OCI-LY7 (cell line): ENCODE measurements around the gene IL10RB.

Experiments
- EZH2phosphoT487 ChIP-seq: fragments of 200-600 bp; sonication (generic); IDR thresholded peaks from 2 replicates; pipeline ENCODE4 v1.6.1; 2018; ENCODE audit warnings: low read depth, borderline replicate concordance, mild to moderate bottlenecking, mixed run types, antibody characterized with exemption, low read length, moderate library complexity, mixed read lengths
- TF ChIP-seq, protein P1 (sequence below): fragments of 200-600 bp; sonication (generic); conservative IDR thresholded peaks from 2 replicates; pipeline ENCODE4 v1.5.1; 2014; ENCODE audit warnings: mild to moderate bottlenecking, antibody characterized with exemption, low read length, moderate library complexity, mixed read lengths

DNA sequence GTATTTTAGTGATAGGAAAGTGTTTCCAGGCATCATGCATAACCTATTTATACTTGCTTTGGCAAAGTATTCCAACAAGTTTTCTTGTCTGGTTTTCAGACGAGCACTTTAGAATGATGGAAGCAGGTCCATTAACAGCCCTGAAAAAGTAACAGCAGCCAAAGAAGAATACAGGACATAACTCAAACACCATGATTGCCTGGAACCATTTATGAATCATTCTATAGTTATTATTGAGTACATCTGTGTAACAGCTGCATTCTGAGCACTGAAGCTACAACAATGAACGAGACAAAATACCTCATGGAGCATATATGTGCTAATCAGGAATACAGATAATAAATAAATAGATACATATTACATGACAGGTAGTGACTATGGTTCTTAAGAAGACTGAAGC, 12.6 kb downstream of the IL10RB start:
- TF ChIP-seq, protein P1, sequence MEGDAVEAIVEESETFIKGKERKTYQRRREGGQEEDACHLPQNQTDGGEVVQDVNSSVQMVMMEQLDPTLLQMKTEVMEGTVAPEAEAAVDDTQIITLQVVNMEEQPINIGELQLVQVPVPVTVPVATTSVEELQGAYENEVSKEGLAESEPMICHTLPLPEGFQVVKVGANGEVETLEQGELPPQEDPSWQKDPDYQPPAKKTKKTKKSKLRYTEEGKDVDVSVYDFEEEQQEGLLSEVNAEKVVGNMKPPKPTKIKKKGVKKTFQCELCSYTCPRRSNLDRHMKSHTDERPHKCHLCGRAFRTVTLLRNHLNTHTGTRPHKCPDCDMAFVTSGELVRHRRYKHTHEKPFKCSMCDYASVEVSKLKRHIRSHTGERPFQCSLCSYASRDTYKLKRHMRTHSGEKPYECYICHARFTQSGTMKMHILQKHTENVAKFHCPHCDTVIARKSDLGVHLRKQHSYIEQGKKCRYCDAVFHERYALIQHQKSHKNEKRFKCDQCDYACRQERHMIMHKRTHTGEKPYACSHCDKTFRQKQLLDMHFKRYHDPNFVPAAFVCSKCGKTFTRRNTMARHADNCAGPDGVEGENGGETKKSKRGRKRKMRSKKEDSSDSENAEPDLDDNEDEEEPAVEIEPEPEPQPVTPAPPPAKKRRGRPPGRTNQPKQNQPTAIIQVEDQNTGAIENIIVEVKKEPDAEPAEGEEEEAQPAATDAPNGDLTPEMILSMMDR: no peak
- no peak for TF ChIP-seq EZH2phosphoT487
